C4-2B (cell line): ENCODE measurements around the gene FLRT3.

ENCODE experiments used
- ZFX ChIP-seq: fragments of 450-650 bp; IDR thresholded peaks from 2 replicates; pipeline ENCODE4 v1.6.1; 2017
- TF ChIP-seq, protein P1 (sequence below): fragments of 450-650 bp; conservative IDR thresholded peaks from 2 replicates; pipeline ENCODE4 v1.5.1; 2017; ENCODE audit warnings: mild to moderate bottlenecking

DNA sequence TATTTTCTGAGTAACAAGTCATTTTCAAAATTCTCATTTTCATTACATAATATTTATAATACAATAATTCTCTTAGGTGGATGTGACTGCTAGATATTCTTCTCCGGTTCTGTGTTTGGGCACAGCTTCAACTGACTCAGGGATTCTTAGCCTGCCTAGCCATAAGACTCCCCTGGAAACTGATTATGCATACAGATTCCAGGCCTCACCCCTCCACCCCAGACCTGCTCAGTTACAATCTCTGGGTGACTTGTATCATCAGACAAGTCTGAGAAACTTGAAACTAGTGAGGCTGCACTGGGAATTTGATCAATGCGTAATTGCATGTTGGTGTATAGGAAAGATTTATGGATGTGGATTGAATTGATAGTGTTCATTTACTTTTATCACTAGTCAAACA lies 25.4 kb downstream of the FLRT3 start:
- TF ChIP-seq, protein P1, sequence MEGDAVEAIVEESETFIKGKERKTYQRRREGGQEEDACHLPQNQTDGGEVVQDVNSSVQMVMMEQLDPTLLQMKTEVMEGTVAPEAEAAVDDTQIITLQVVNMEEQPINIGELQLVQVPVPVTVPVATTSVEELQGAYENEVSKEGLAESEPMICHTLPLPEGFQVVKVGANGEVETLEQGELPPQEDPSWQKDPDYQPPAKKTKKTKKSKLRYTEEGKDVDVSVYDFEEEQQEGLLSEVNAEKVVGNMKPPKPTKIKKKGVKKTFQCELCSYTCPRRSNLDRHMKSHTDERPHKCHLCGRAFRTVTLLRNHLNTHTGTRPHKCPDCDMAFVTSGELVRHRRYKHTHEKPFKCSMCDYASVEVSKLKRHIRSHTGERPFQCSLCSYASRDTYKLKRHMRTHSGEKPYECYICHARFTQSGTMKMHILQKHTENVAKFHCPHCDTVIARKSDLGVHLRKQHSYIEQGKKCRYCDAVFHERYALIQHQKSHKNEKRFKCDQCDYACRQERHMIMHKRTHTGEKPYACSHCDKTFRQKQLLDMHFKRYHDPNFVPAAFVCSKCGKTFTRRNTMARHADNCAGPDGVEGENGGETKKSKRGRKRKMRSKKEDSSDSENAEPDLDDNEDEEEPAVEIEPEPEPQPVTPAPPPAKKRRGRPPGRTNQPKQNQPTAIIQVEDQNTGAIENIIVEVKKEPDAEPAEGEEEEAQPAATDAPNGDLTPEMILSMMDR: no peak
- no peak for TF ChIP-seq ZFX
